ENCODE results near the gene MYLK. TPM values are rescaled to one million over a fixed set of nuclear protein-coding genes. Genes with fewer than 3 reads are reported as not detected.
A peak's percentile ranks its signal among the peaks of the same experiment; 100 is the strongest.
"Not testable (repeated sequence)": the region's sequence is repeated elsewhere in the genome, so short reads cannot be mapped to it uniquely, and the experiment has no call there.

Gene MYLK
- total RNA-seq, 1 donor from 2014 or later: 57.8 TPM

DNA sequence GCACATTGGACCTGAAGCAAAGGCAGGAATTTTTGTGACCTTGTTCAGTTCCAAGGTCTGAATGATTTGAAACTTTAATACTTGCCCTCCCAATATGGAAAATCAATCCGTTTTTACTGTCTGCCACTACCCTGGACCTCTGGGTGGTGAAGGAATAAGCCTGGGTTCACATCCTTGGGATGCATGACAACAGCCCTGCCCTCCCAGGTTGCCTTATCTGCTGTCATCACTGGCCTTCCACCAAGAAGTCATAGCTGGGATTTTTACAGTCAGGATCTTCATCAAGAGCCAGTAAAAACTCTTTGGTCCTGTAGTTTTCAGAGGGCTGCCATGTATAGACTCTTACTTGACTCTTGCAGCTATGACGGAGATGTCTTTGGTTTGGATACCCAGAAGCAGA is 128.6 kb downstream of the MYLK start:
- DNase-seq (ENCODE audit: extremely low read depth, low read depth, low spot score): no peak

- no peak for DNase-seq (ENCODE audit: extremely low read depth, low read depth, low spot score)
These were observed 129.0 kb downstream of the MYLK start for GRCh38 chr3:123755085-123755484.

DNA sequence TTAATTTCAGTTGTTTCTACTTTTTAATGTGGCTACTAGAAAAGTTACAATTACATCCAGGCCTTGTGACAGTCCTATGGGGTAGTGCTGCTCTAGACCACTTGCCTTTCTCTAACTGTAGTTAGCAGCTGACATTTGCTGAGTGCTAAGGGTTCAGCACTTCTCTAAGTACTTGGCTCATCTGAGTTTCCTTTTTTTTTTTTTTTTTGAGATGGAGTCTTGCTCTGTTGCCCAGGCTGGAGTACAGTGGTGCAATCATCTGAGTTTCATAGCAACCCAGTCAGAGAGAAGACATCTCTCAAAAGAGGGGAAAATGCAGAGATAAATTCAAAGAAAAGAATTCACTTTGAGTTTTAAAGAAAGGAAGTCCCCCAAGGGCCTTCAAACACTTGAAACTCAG is 130.8 kb downstream of the MYLK start:
- DNase-seq (ENCODE audit: extremely low read depth, low read depth, low spot score): no peak

GRCh38 chr3:123752228-123752627 is 131.9 kb downstream of the MYLK start:
- no peak for DNase-seq (ENCODE audit: extremely low read depth, low read depth, low spot score)

DNA sequence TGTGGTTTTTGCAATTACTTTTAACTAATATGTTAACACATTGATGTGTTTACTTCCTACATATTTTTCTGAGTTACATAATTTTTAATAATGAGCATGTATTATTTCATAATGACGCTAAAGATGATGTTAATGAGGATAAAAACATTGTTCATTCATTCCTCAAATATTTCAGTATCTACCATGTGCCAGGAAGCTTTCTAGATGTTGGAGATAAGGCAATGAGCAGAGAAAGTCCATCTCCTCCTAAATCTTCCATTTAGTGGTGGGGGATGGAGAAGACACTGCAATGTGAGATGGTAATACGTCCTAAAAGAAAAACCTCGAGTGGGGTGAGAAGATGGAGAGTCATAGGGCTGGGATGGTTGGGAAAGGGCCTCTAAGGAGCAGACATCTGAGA is 132.7 kb downstream of the MYLK start:
- no peak for DNase-seq (ENCODE audit: extremely low read depth, low read depth, low spot score)

DNA sequence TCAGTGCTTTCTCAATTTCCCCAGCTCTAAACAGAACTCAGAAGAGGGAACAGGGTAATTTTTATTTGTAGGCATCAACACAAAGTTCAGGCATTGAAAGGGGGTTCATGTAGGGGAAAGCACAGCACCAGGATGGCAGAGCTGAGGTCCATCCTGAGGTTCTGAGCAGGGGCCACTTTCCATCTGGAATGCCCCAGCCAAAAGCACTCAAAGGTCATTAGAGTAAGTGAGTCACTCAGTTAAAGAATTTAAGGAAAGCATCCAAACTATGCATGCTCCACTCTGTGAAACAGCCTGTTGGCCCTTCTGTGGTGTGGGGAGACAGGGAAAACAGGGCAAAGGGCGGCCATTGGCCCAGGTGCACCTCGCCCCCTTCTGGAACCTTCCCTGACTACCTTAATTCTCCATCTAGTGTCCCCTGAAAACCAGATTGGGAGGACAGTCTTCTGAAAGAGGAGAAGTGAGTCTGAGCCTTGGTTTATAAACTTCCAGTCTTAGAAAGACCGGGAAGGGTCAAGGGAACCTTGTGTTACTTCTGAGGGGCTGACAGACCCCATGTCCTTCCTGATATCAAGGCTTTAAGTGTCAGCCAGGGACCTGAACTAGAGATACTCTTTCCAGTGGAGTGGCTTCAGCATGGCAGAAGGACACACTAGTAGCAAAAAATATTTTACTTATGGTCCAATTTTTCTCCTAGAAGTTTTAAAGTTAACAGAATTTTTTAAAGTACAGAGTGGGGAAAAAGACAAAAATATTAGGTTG is 133.3 kb downstream of the MYLK start:
- DNase-seq (ENCODE audit: extremely low read depth, low read depth, low spot score): peak; percentile 33

GRCh38 chr3:123750209-123750608 is 133.9 kb downstream of the MYLK start:
- DNase-seq (ENCODE audit: extremely low read depth, low read depth, low spot score): no peak

DNA sequence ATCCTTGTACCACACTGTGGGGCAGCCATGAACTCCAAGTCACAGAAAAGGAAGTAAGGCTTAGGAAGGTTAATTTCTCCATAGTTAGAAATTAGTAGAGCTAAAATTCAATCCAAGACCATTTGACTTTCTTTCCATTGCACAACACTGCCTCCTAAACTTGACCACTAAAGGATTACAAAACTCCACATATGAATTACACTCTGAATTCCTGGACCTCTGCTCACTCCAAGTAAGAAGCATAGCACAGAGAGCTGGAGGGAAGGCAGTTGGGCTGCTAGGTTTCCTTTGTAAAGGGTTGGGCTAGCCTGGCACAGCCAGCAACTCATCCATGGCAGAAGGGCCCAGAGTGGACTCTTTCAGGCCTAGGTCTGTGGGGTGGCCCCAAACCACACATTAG is 134.4 kb downstream of the MYLK start:
- no peak for DNase-seq (ENCODE audit: extremely low read depth, low read depth, low spot score)

DNA sequence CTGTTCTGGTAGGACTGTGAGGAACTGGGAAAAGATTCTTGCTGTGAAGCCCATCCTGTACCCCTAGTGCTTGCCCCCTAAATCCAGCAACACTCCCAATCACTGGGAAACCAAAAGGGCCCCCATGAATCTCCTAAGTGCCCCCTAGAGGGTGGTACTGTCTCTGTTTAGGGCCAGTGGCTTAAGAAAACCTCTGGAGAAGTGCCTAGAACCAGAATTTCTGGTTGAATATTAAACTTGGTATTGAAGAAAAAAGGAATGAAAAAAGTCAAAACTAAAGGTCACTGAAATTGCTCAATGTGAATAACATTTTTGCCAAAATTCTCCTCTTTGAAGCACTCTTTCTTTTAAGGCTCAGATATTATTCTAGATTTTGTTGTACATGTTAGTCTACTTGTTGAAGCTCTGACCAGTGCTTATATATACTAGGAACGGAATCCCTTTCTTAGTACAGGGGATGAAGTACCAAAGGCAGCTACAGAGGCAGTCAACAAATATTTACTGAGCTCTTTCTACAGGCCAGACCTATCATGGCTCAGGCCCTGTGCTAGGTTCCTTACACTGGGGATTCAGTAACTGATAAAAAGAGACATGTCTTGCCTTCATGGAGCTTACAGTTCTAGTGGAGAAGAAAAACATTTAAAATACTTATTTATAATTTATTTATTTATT is 138.8 kb downstream of the MYLK start:
- no peak for DNase-seq (ENCODE audit: extremely low read depth, low read depth, low spot score)

DNA sequence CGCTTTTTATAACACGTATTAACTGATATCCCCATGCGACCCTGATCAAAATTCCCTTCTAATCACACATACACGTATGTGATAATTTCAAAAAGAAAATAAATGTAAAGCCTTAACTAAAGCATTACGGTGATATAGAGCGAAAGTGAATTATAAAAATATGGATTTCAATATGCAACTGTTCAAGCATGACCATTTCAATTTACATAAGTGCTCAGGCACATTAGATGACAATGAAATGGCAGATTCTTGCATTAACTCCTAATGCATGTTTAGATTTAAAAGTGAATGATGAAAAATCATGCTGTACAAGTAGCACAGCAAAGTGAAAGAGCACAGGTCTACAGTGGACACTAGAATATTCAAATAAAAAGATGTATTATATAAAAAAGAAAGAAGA is 140.1 kb downstream of the MYLK start:
- DNase-seq (ENCODE audit: extremely low read depth, low read depth, low spot score): no peak

DNA sequence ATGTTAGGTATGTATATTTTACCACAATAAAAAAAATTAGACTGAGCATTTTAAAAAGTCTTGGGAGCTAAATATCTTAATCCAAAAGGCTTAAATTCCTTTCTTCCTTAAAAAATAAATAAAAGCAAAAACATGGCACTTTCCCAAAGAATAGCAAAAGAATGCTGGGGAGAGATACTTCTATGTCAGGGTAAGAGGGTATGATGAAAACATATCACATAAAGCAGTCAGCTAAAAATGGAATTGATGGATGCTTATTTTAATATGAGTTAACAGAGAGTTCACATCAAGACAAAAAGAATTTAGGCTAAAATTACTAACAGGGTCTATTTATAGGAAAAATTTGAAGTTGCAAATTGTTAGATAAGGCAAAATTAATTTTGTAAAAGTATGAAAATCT is 141.0 kb downstream of the MYLK start:
- DNase-seq (ENCODE audit: extremely low read depth, low read depth, low spot score): no peak

DNA sequence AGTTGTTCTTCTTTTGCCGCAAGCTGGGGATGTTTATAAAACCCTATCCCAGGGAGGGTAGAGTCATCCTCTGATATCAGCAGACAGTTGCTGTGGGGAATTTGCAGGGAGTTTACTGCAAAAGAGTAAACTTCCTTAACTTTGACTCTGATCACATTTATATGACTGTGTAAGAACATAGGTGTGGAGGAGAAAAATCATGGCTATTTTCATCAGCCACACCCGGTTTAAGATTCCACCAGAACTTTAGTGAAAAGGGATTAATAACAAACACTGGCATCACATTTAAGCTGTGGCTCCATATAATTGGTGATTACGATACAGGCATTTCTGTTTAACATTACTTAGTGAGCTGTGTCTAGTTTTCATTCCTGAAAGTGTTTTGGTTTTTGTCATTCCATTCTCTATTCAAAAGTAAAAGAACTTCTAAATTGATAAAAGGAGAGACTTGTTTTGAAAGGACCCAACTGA is 143.1 kb downstream of the MYLK start:
- DNase-seq (ENCODE audit: extremely low read depth, low read depth, low spot score): no peak

DNA sequence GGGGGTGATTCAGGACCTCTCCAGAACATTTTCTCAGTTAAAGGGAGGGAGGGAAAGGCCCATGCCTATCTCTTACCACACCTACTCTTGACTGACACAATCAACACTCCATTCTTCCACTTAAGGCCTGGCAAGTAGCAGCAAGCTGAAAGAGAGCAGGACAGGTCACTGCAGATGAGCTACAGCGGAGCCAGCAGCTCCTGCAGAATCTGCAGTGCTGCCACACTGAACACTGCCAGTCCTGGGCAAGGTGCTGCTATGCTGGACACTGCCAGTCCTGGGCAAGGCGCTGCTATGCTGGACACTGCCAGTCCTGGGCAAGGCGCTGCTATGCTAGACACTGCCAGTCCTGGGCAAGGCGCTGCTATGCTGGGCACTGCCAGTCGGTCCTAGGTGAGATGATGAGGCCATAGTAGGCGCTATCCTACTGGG is 143.7 kb downstream of the MYLK start:
- DNase-seq (ENCODE audit: extremely low read depth, low read depth, low spot score): no peak

GRCh38 chr3:123739754-123740153 is 144.4 kb downstream of the MYLK start:
- no peak for DNase-seq (ENCODE audit: extremely low read depth, low read depth, low spot score)

DNA sequence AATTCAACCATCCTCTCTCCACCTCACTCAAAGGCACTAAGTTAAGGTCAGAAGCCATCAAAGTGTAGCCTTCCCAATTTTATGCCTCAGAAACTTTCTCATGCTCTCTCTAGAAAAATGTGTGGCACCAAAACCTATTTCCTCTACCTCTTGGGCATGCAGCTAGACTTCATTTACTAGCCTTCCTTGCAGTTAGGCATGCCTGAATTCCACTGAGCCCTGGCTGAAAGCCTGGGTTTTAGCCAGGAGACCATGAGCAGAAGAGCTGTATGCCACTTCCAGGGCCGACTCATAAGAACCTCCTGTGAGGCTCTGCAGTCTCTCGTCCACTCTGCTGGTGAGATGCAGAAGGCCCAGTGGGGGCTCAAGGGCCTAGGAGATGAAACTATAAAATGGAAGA is 145.0 kb downstream of the MYLK start:
- DNase-seq (ENCODE audit: extremely low read depth, low read depth, low spot score): no peak

DNA sequence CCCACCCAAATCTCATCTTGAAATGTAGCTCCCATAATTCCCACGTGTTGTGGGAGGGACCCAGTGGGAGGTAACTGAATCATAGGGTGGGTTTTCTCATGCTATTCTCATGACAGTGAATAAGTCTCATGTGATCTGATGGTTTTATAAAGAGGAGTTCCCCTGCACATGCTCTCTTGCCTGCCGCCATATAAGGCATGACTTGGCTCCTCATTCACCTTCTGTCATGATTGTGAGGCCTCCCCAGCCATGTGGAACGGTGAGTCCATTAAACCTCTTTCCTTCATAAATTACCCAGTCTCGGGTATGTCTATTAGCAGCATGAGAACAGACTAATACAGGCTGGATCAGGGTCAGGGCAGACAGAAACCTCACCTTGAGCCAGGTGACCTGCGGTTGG is 145.6 kb downstream of the MYLK start:
- not testable (repeated sequence) for DNase-seq (ENCODE audit: extremely low read depth, low read depth, low spot score)

GRCh38 chr3:123737168-123737567 is 147.0 kb downstream of the MYLK start:
- DNase-seq (ENCODE audit: extremely low read depth, low read depth, low spot score): no peak

DNA sequence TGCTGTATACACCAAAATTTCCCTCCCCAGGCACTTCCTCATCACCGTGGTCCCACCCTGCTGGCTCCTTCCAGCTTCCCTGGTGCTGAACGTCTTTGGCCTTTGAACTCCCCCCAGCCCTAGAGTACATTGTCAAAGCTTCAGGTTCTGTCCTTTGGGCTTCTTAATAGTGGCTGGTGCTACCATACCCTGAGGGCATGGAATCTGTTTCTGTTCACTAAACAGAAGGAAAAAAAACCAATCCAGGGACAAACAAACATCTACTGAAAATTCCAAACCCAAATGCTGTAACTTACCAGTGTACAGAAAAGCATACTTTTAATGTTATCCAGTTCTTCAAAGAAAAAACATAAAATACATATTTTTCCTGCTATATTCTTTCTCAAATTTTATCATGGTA is 148.7 kb downstream of the MYLK start:
- DNase-seq (ENCODE audit: extremely low read depth, low read depth, low spot score): no peak

DNA sequence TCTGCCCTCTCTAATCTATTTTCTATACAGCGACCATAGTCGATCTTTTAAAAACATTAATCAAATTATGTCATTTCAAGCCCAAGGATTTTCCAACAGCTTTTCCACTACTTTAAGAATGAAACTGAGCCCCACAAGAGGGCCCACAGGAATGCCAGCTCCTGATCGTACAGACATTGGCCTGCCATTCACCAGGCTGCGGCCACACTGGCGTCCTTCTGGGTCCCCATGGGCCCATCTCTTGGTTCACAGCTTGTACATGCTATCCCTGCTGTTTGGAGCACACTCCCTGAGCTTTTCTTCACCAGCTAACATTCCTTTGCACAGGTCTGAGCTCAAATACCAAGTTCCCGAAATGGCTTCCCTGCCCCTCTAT is 149.6 kb downstream of the MYLK start:
- no peak for DNase-seq (ENCODE audit: extremely low read depth, low read depth, low spot score)

GRCh38 chr3:123733805-123734526 is 150.2 kb downstream of the MYLK start:
- DNase-seq (ENCODE audit: extremely low read depth, low read depth, low spot score): no peak

DNA sequence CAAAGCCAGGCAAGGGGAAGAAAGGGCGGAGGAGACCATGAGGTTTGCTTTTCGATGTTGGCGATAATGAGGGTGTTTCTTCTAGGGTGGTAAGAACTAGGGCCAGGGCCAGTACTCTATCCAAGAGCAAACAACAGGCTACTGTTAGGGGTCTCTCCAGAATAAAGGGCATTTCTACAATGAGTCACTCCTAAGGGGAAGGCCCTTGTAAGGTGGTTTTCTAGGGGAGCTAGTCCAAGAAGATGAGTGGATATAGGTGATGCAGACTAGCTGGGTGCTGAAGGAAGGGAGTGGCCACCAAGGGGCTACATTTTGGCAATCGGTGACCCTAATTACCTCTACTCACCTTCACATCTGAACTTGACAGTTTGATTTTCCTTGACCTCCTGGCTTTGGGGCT is 150.8 kb downstream of the MYLK start:
- no peak for DNase-seq (ENCODE audit: extremely low read depth, low read depth, low spot score)

GRCh38 chr3:123732447-123732846 is 151.7 kb downstream of the MYLK start:
- DNase-seq (ENCODE audit: extremely low read depth, low read depth, low spot score): no peak
